Forelimb muscle (tissue), 1 donor: ENCODE results near the gene CREBZF. TPM values are rescaled to one million over a fixed set of nuclear protein-coding genes. Genes with fewer than 3 reads are reported as not detected.
"Not testable (repeated sequence)": the region's sequence is repeated elsewhere in the genome, so short reads cannot be mapped to it uniquely, and the experiment has no call there.

Experiments
- DNase-seq: peaks from one replicate; pipeline ENCODE4 v3.0.0-alpha.2; 2013; ENCODE audit warnings: low read depth
- polyA plus RNA-seq: library from polyadenylated mRNA; unstranded; fragments of 120-200 nt; gene quantifications from one replicate; pipeline ENCODE4 v1.2.1, GENCODE V29; 2013; ENCODE audit not compliant: insufficient read length

The CREBZF gene
- polyA plus RNA-seq, 1 donor: 51.8 TPM

GRCh38 chr11:85670949-85671663, 6.2 kb upstream of the CREBZF start:
- DNase-seq: not testable (repeated sequence)

GRCh38 chr11:85668157-85668556, 3.2 kb upstream of the CREBZF start:
- no peak for DNase-seq

GRCh38 chr11:85666687-85667086, 1.8 kb upstream of the CREBZF start:
- no peak for DNase-seq

GRCh38 chr11:85665733-85666132, 804 bp upstream of the CREBZF start:
- no peak for DNase-seq

- peak; percentile 35 for DNase-seq
These were observed 945 bp downstream of the CREBZF start for GRCh38 chr11:85663753-85664614.

- DNase-seq: no peak
These were observed 1.7 kb downstream of the CREBZF start for GRCh38 chr11:85663080-85663752.

- no peak for DNase-seq
These were observed 2.8 kb downstream of the CREBZF start for GRCh38 chr11:85661972-85662664.

- no peak for DNase-seq
These were observed 6.7 kb downstream of the CREBZF start for GRCh38 chr11:85658180-85658579.

- DNase-seq: no peak
These were observed 8.2 kb downstream of the CREBZF start for GRCh38 chr11:85656777-85657176.

GRCh38 chr11:85654343-85654742, 10.6 kb downstream of the CREBZF start:
- not testable (repeated sequence) for DNase-seq

- no peak for DNase-seq
These were observed 12.0 kb downstream of the CREBZF start for GRCh38 chr11:85652786-85653447.

GRCh38 chr11:85651118-85651517, 13.8 kb downstream of the CREBZF start:
- no peak for DNase-seq

GRCh38 chr11:85647604-85648299, 17.2 kb downstream of the CREBZF start, which contains the start of gene TMEM126A:
Gene TMEM126A (plus strand): TSS chr11:85647967. CDS start chr11:85650256, 2,289 bp downstream.
- no peak for DNase-seq

GRCh38 chr11:85647078-85647477, 17.9 kb downstream of the CREBZF start:
- no peak for DNase-seq

GRCh38 chr11:85643191-85643614, 21.7 kb downstream of the CREBZF start:
- no peak for DNase-seq

GRCh38 chr11:85634747-85635146, 30.2 kb downstream of the CREBZF start:
- no peak for DNase-seq

- DNase-seq: no peak
These were observed 36.1 kb downstream of the CREBZF start for GRCh38 chr11:85628771-85629341.

- DNase-seq: peak; percentile 94
These were observed 36.7 kb downstream of the CREBZF start, which contains the start of gene TMEM126B for GRCh38 chr11:85627998-85628770. Gene TMEM126B (plus strand): TSS chr11:85628593. CDS start chr11:85628608, 15 bp downstream.
